ENCODE data around the gene SLIT3. TPM values are rescaled to one million over a fixed set of nuclear protein-coding genes. Genes with fewer than 3 reads are reported as not detected.

SLIT3 gene
- polyA plus RNA-seq, 1 of the 3 experiments (the other 2 are of a cell fraction), result 119 TPM

- Histone ChIP-seq H3K79me2 (ENCODE audit: insufficient read depth) (no peaks in the 10 kb centered on the region), H3K4me2 (peak overlapping the region; percentile 17; the same call in 1 of the 2 replicates), H3K27me3 (ENCODE audit: insufficient read depth) (no peaks in the 10 kb centered on the region), H3F3A (replicated peaks; ENCODE audit: insufficient read depth) (peaks cover 2% of the 10 kb centered on the region), H3K9me3 (no peaks in the 10 kb centered on the region), H3K4me1 (ENCODE audit: control insufficient read depth in 1 of 2, insufficient read depth in 2 of 2, low read depth in 1 of 2, low read length in 1 of 2) (peaks cover 12 to 68% of the 10 kb centered on the region in 2 experiments; a peak in 3 of 4 replicates), H2AFZ (ENCODE audit: low read depth) (no peak overlapping the region), H3K9ac (no peak overlapping the region), H4K20me1 (ENCODE audit: insufficient read depth) (no peaks in the 10 kb centered on the region), H3K9me2 (no peaks in the 10 kb centered on the region), H3K4me3 (ENCODE audit: low read depth in 2 of 2, low read length in 1 of 2) (peak overlapping the region in 1 of 2 experiments; percentile 45; a peak in 2 of 4 replicates), H3K27ac (ENCODE audit: low read depth in 2 of 2, low read length in 1 of 2) (peak overlapping the region; percentile 58 to 100; a peak in 3 of 4 replicates), H3K36me3 (replicated peaks in 1 of 2; ENCODE audit: control insufficient read depth in 1 of 2, insufficient read depth in 2 of 2, low read length in 1 of 2) (peaks cover 0 to 52% of the 10 kb centered on the region in 2 experiments)
- CTCF ChIA-PET, result interaction anchor here (0.8 to 5.5 kb wide), 6 partner anchors 21 to 67 kb away, joined by 3 to 45 read pairs (median 3); no protein-coding TSS in a partner anchor
- TF ChIP-seq EP300 (IDR thresholded peaks at IDR 0.05; ENCODE audit: borderline replicate concordance in 1 of 2, low read depth in 1 of 2, low read length in 1 of 2), result no peak
- TF ChIP-seq POLR2AphosphoS5 (IDR thresholded peaks at IDR 0.05; ENCODE audit: low read depth, low read length), result no peak
- TF ChIP-seq TEAD4 (IDR thresholded peaks at IDR 0.05; ENCODE audit: borderline replicate concordance, insufficient read depth), result no peak
- TF ChIP-seq YY1 (IDR thresholded peaks at IDR 0.05; ENCODE audit: low read depth), result no peak
- whole genome bisulfite sequencing (ENCODE audit: low lambda C conversion rate), result 55% methylated on average over 8 of the region's 8 CpGs
- no peak for DNase-seq
- POLR2A ChIA-PET, result interaction anchor here (1.0 to 10.9 kb wide), 5 partner anchors 35 to 62 kb away, joined by 3 to 190 read pairs (median 5); no protein-coding TSS in a partner anchor
These were observed 421.0 kb downstream of the SLIT3 start for GRCh38 chr5:168879929-168880328.

GRCh38 chr5:168879331-168879730 is 421.6 kb downstream of the SLIT3 start:
- Histone ChIP-seq H3K9me2 (no peaks in the 10 kb centered on the region), H4K20me1 (ENCODE audit: insufficient read depth) (no peaks in the 10 kb centered on the region), H3K79me2 (ENCODE audit: insufficient read depth) (no peaks in the 10 kb centered on the region), H3K27me3 (ENCODE audit: insufficient read depth) (no peaks in the 10 kb centered on the region), H3K9me3 (no peaks in the 10 kb centered on the region), H3K4me3 (ENCODE audit: low read depth in 2 of 2, low read length in 1 of 2) (peak overlapping the region in 1 of 2 experiments; percentile 45; a peak in 1 of 4 replicates), H3F3A (replicated peaks; ENCODE audit: insufficient read depth) (peaks cover 2% of the 10 kb centered on the region), H3K4me2 (peak overlapping the region; percentile 17; the same call in 1 of the 2 replicates), H3K4me1 (ENCODE audit: control insufficient read depth in 1 of 2, insufficient read depth in 2 of 2, low read depth in 1 of 2, low read length in 1 of 2) (peaks cover 12 to 67% of the 10 kb centered on the region in 2 experiments; a peak in 3 of 4 replicates), H3K27ac (ENCODE audit: low read depth in 2 of 2, low read length in 1 of 2) (peak overlapping the region; percentile 58 to 100; a peak in 3 of 4 replicates), H2AFZ (ENCODE audit: low read depth) (no peak overlapping the region), H3K36me3 (replicated peaks in 1 of 2; ENCODE audit: control insufficient read depth in 1 of 2, insufficient read depth in 2 of 2, low read length in 1 of 2) (peaks cover 0 to 52% of the 10 kb centered on the region in 2 experiments), H3K9ac (no peak overlapping the region)
- WGBS (ENCODE audit: low lambda C conversion rate), result 96% methylated on average over 2 of the region's 2 CpGs
- TF ChIP-seq CTCF (IDR thresholded peaks at IDR 0.05) (no peak), FOXM1 (IDR thresholded peaks at IDR 0.05; ENCODE audit: low read depth) (no peak), EP300 (IDR thresholded peaks at IDR 0.05; ENCODE audit: borderline replicate concordance in 1 of 2, low read depth in 1 of 2, low read length in 1 of 2) (no peak), GATA2 (CRISPR knock-in tag; IDR thresholded peaks at IDR 0.05) (no peak), USF2 (IDR thresholded peaks at IDR 0.05; ENCODE audit: borderline replicate concordance, low read depth, low read length) (no peak), GABPA (IDR thresholded peaks at IDR 0.05; ENCODE audit: low read depth) (no peak), RFX5 (IDR thresholded peaks at IDR 0.05; ENCODE audit: low read length) (no peak), SMC3 (IDR thresholded peaks at IDR 0.05; ENCODE audit: low read depth, low read length) (no peak), ZBTB33 (IDR thresholded peaks at IDR 0.05; ENCODE audit: borderline replicate concordance, low read depth) (no peak), FOSL2 (IDR thresholded peaks at IDR 0.05; ENCODE audit: borderline replicate concordance, low read depth) (no peak), TAF1 (IDR thresholded peaks at IDR 0.05; ENCODE audit: borderline replicate concordance, low read depth, low read length) (no peak)
- no peak for DNase-seq
- ChIA-PET CTCF (interaction anchor here (0.8 to 5.5 kb wide), 8 partner anchors 20 to 109 kb away, joined by 3 to 45 read pairs (median 3); no protein-coding TSS in a partner anchor), POLR2A (interaction anchor here (1.0 to 10.9 kb wide), 4 partner anchors 34 to 53 kb away, joined by 3 to 190 read pairs (median 4); no protein-coding TSS in a partner anchor)

Measured in SK-N-SH (cell line).